ENCODE data around the gene IL1F10. TPM values are rescaled to one million over a fixed set of nuclear protein-coding genes. Genes with fewer than 3 reads are reported as not detected.

Gene IL1F10
- total and polyA plus RNA-seq, 10 of the 15 experiments (the other 5 are each of a cell fraction or from before 2014, with no cell fraction given): not detected

DNA sequence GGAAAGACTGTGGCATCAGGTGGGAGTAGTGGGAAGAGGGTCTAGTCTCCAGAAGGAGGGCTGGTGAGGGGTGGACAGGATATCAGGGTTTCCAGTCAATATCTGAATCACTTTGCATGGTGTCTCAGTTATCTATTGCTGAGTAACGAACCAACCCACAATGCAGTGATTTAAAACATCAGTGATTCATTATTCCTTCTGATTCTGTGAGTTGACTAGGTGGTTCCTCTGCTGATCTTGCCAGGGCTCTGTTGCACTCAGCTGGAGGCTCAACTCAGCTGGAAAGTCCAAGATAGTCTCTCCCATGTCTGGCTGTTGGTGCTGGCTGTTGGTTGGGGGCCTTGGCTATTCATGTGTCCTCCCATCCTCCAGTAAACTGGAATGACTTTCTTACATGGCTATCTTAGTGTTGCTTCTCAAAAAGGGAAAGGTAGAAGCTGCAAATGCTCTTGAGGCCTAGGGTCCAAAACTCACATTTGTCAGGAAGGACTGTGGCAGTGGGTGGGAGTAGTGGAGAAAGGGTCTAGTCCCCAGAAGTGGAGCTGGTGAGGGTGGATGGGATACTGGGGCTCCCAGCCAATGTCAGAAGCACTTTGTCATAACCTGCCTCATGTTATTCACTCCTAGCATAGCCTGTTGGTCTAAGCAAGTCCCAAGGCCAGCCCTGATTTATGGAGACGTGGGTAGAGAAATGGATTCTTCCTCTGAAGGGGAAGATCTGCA lies 13.9 kb downstream of the IL1F10 start:
- Histone ChIP-seq H3K4me3 (no peak overlapping the region), H3K36me3 (ENCODE audit: control insufficient read depth in 2 of 2, insufficient read depth in 2 of 2, low read length in 1 of 2) (no peaks in the 10 kb centered on the region), H3K9ac (ENCODE audit: control insufficient read depth, insufficient read depth, low read length) (no peak overlapping the region), H3K4me1 (ENCODE audit: control insufficient read depth, insufficient read depth, low read length) (no peaks in the 10 kb centered on the region), H3K9me3 (replicated peaks; ENCODE audit: control insufficient read depth, insufficient read depth, low read length) (no peaks in the 10 kb centered on the region), H3K4me2 (ENCODE audit: control insufficient read depth, insufficient read depth) (no peak overlapping the region), H4K20me1 (ENCODE audit: control insufficient read depth, insufficient read depth) (no peaks in the 10 kb centered on the region), H3K27me3 (replicated peaks in 1 of 2; ENCODE audit: control insufficient read depth in 2 of 2, insufficient read depth in 2 of 2, low read length in 1 of 2) (no peaks in the 10 kb centered on the region; a peak in 1 of 4 replicates), H2AFZ (ENCODE audit: control insufficient read depth, low read depth, low read length) (no peak overlapping the region), H3K79me2 (ENCODE audit: control insufficient read depth, insufficient read depth, low read length) (no peaks in the 10 kb centered on the region), H3K27ac (ENCODE audit: control insufficient read depth, insufficient read depth) (no peak overlapping the region)
- ChIA-PET SMC1A (ENCODE audit: uncharacterized antibody, unreplicated experiment) (interaction anchor here (0.7 to 2.5 kb wide), 2 partner anchors 56 to 59 kb away, joined by 3 to 10 read pairs; no protein-coding TSS in a partner anchor), RAD21 (ENCODE audit: unreplicated experiment) (interaction anchor here (1.0 to 1.5 kb wide), 3 partner anchors 41 to 118 kb away, joined by 3 to 4 read pairs (median 3); no protein-coding TSS in a partner anchor), POLR2A (no interaction called here), CTCF (interaction anchor here (1.4 to 11.8 kb wide), 5 partner anchors 10 to 155 kb away, joined by 3 to 182 read pairs (median 14); no protein-coding TSS in a partner anchor)
- FAIRE-seq (no peak), ATAC-seq (no peak), DNase-seq (ENCODE audit: low read depth, low spot score) (no peak)
- WGBS (ENCODE audit: insufficient coverage, insufficient replicate concordance, low lambda C conversion rate, missing lambda C conversion rate): 0% methylated on average over 2 of the region's 2 CpGs
- no TSS peak for BruUV-seq (replicated peaks)
- in situ Hi-C loops (cut with MboI): no loop called here
- intact Hi-C loops (cut with micrococcal nuclease; ENCODE audit: unreplicated experiment): loop anchor here (2.0 kb wide), 2 partner anchors 57 to 117 kb away; no protein-coding TSS in a partner anchor
- TF ChIP-seq, protein P1, sequence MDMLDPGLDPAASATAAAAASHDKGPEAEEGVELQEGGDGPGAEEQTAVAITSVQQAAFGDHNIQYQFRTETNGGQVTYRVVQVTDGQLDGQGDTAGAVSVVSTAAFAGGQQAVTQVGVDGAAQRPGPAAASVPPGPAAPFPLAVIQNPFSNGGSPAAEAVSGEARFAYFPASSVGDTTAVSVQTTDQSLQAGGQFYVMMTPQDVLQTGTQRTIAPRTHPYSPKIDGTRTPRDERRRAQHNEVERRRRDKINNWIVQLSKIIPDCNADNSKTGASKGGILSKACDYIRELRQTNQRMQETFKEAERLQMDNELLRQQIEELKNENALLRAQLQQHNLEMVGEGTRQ (IDR thresholded peaks at IDR 0.05; ENCODE audit: borderline replicate concordance, low read depth, low read length): no peak
- TF ChIP-seq, protein P2, sequence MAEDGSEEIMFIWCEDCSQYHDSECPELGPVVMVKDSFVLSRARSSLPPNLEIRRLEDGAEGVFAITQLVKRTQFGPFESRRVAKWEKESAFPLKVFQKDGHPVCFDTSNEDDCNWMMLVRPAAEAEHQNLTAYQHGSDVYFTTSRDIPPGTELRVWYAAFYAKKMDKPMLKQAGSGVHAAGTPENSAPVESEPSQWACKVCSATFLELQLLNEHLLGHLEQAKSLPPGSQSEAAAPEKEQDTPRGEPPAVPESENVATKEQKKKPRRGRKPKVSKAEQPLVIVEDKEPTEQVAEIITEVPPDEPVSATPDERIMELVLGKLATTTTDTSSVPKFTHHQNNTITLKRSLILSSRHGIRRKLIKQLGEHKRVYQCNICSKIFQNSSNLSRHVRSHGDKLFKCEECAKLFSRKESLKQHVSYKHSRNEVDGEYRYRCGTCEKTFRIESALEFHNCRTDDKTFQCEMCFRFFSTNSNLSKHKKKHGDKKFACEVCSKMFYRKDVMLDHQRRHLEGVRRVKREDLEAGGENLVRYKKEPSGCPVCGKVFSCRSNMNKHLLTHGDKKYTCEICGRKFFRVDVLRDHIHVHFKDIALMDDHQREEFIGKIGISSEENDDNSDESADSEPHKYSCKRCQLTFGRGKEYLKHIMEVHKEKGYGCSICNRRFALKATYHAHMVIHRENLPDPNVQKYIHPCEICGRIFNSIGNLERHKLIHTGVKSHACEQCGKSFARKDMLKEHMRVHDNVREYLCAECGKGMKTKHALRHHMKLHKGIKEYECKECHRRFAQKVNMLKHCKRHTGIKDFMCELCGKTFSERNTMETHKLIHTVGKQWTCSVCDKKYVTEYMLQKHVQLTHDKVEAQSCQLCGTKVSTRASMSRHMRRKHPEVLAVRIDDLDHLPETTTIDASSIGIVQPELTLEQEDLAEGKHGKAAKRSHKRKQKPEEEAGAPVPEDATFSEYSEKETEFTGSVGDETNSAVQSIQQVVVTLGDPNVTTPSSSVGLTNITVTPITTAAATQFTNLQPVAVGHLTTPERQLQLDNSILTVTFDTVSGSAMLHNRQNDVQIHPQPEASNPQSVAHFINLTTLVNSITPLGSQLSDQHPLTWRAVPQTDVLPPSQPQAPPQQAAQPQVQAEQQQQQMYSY (CRISPR knock-in tag; IDR thresholded peaks at IDR 0.05): no peak
- TF ChIP-seq ELK1 (IDR thresholded peaks at IDR 0.05; ENCODE audit: low read depth, low read length): no peak
- TF ChIP-seq IRF4 (IDR thresholded peaks at IDR 0.05; ENCODE audit: low read depth, low read length): no peak
- TF ChIP-seq SUPT20H (IDR thresholded peaks at IDR 0.05; ENCODE audit: borderline replicate concordance, control insufficient read depth, low read depth, low read length): no peak
- TF ChIP-seq ATF7 (IDR thresholded peaks at IDR 0.05; ENCODE audit: low read depth): no peak
- no peak for TF ChIP-seq SPI1 (IDR thresholded peaks at IDR 0.05; ENCODE audit: borderline replicate concordance, insufficient read depth, low read depth, low read length)
- TF ChIP-seq, protein P3, sequence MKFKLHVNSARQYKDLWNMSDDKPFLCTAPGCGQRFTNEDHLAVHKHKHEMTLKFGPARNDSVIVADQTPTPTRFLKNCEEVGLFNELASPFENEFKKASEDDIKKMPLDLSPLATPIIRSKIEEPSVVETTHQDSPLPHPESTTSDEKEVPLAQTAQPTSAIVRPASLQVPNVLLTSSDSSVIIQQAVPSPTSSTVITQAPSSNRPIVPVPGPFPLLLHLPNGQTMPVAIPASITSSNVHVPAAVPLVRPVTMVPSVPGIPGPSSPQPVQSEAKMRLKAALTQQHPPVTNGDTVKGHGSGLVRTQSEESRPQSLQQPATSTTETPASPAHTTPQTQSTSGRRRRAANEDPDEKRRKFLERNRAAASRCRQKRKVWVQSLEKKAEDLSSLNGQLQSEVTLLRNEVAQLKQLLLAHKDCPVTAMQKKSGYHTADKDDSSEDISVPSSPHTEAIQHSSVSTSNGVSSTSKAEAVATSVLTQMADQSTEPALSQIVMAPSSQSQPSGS (IDR thresholded peaks at IDR 0.05; ENCODE audit: low read length): no peak
- no peak for TF ChIP-seq HCFC1 (IDR thresholded peaks at IDR 0.05; ENCODE audit: low read length)
- no peak for TF ChIP-seq ZNF207 (IDR thresholded peaks at IDR 0.05; ENCODE audit: borderline replicate concordance)
- no peak for TF ChIP-seq BCLAF1 (IDR thresholded peaks at IDR 0.05)
- no peak for TF ChIP-seq YBX1 (IDR thresholded peaks at IDR 0.05)
